ENCODE results near the gene OPRM1.
"Not testable (repeated sequence)": the region's sequence is repeated elsewhere in the genome, so short reads cannot be mapped to it uniquely, and the experiment has no call there.

Gene OPRM1

DNA sequence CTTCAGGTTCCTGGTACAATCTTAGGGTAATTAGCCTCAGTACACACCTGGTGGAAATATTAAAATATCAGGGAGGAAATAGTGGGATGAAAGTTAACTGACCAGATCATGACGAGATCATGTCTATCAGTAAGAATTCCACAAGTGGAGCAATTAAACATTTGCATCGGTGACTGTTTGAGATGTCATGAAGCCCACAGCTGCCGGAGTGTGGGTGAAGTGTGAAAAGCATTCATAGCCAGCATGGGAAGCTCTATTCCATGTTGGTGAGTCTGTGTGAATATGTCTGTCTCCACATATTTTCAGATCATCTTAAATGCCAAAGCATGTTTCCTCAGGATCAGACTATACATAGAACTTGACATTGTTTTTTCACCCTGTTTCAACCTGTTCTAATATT is 174.7 kb downstream of the OPRM1 start:
- DNase-seq = no peak

DNA sequence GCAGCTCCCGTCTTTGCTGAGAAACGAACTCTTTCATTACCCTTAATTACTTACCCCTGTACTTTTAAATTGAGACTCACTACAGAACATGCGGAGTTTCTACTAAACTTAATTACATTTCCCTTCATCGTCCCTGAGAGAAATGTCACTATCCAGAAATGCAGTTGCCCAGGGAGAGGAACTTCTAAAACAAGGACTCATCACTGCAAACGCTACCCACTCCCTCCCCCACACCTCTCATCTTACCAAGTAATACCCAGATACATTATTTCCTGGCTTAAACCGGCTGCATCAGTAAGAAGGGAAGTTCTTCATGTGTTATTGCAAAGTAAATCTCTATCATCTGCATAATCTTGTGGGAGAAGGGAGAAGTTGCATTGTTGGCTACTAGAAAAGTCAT is 179.3 kb downstream of the OPRM1 start:
- no peak for DNase-seq

DNA sequence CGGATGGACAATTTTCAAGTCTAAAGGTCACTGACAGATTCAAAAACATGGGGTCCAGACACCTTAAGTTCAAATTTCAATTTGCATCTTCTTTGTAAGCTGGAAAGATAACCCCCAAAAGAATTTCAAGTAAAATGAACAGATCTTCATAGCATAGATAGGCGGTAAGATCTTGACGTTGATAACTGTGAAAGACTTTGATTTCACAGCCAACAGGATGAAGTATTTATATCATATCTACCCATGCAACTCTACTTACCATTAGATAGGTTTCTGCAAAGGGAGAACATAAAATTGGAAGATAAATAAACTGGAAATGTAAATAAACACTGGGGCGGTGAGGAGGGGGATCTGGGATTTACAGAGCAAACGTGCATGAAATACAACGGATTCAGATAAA is 179.7 kb downstream of the OPRM1 start:
- DNase-seq = no peak

DNA sequence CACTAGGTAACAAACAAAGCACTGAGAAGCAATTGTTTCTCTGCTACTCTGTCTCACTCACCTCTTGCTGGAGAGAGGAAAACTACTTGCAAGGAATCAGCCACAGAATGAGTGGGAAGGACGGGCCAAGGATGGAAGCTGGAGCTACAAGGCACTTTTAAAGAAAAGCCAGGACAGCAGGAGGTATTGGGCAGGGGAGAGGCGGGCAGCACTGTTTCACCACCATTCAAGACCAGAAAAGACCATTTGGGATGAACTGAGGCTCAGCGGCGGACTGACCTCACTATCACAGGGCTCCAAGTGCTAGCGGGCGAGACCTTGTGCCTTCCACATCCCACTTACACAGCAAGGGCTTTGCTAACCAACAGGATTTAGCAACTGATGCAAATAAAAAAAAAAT is 180.2 kb downstream of the OPRM1 start:
- DNase-seq = no peak

DNA sequence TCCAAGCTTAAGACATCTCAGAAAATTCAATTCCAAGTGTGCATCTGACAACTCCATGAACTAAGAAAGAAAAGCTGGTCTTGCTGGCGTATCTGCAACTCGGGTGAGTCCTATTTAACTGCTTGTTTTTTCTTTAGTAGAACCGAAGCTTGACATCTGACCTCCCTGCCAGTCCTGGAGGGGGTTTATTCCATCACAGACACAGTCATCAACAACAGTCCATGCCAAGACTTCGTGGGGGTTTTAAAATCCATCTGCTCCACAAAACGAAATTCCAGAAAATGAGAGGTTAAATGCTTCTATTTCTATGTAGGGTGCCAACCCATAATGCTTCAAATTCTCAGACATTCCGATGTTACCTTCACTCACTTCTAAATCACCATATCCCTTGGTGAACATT is 183.7 kb downstream of the OPRM1 start:
- no peak for DNase-seq

DNA sequence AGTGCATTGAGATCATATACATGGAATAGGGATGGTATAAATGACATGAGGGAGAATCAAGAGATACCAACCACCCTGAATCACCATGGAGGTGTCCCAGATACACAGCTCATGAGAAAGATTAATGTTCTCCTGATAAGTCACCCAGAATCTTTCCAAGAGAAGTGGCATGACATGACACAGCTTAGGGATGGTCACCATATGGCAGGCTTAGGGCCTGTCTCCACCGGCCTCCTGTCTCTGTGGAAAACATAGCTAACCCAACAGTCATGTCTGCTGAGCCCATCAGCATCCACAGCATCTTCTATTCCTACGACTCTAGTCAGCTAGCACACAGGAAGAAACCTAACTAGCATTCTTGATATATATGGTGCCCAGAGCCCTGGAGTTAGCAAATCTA is 184.3 kb downstream of the OPRM1 start:
- no peak for DNase-seq

DNA sequence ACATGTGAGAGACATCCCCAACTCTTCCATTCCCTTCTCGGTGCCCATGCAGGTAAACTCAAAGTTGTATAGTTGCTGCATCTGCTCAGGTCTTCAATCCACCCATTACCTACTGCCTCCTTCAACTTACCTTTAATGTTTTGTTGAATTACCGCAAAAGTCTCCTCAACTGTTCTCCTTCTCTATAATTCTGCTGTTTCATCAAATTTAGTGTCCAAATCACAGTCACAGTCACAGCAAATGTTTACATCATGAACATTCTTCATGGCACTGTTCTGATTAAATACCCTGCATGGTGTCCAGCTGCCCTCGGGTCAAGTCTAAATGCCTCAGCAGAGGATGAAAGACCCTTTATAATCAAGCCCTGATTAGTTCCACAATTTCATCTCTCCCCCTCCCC is 187.4 kb downstream of the OPRM1 start:
- no peak for DNase-seq

DNA sequence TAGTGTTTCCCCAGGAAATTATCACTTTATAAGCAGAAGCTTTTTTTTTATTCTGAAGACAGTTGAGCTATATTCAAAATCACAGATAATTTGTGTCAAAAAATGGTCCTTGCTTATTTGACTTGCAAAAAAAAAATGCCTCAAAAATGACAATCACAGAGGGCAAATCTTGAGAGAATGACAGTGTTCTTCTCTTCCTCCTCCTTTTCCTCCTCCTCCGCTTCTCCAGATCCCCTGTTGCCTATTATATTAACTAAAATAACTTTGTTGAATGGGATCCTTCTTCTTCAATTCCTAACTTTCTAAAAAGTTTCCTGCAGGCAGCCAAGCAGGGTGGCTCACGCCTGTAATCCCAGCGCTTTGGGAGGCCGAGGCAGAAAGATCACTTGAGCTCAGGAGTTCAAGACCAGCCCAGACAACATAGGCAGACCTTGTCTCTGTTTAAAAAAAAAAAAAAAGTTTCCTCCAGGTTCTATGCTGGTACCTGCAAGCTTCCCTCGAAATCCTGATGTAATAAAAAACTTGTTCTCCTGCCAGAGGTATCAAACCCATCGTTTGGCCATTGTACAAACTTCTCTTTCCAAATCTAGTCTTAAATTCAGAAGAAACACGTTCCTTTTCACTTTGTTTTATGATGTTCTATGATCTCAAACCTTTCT is 189.0 kb downstream of the OPRM1 start:
- DNase-seq = no peak

DNA sequence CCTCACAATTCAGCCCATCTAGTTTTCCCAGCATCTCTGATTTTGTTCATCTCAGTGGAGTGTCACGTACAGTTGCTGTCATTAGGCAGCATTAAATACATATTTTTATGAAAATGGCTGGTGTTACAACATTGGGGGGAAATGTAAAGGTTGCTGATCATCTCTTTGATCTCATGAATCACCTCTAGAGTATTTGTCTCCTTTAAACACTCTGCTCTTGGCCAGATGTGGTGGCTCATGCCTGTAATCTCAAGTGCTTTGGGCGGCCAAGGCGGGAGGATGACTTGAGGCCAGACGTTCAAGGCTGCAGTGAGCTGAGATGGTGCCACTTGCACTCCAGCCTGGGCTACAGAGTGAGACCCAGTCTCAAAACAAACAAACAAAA is 189.5 kb downstream of the OPRM1 start:
- no peak for DNase-seq

DNA sequence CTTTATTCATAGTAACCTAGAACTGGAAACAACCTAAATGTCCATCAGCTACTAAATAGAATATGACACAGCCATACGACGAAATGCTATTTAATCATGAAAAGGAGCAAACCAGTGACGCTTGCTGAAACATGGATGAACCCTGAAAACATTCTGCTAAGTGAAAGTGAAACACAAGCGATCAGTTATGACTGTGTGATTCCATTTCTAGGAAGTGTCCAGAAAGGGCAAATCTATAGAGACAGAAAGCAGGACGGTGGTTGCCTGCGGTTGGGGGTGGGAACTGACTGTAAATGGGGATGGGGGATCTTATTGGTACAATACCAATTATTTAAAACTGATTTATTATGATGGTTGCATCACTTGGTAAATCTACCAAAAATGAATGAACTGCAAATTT is 190.7 kb downstream of the OPRM1 start:
- DNase-seq = no peak

DNA sequence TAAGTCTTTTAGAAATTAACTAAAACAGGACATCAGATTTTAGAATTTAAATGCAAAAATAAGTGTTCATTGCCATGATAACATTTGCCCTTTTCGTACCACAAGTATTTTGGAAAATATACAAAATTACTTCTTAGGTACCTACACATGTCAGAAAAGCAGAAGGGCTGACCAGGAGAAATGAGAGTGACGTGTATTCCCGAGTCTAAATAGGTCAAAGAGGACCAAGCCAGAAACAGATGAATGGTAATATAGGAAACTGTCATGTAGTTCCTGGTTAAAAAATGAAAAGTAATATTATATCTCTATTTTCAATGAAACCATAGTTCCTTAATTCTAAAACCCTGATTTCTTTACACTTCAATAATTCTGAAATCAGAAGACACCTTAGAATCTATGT is 191.4 kb downstream of the OPRM1 start:
- DNase-seq = no peak

DNA sequence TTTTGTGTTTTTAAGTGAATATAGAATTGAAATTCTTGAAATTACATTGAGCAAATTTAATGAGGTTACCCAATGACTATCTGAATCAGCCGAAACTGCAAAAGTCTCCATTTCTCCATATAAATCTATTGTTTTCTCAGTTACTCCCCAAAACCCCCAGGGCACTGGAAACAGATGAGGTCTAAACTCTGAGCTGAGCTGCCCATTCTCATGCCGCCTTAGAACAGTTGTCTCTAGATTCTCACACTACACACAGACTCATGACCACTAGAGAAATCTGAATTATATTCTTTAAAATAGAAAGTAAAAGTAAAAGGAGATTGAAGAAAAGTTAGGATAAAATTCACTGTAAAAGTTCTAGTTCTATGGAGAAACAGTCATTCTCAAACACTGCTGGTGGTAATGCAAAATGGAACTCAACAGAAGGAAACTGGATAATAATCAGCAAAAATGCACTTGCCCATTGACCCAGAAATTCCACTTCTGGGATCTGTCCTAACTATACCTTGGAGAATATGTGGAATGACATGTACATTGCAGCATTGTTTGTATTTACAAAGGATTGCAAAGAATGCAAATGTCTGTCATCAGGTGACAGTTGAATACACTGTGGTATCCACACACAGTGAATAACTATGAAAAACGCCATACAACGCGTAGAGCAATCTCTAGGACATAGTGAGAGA is 192.0 kb downstream of the OPRM1 start:
- no peak for DNase-seq

DNA sequence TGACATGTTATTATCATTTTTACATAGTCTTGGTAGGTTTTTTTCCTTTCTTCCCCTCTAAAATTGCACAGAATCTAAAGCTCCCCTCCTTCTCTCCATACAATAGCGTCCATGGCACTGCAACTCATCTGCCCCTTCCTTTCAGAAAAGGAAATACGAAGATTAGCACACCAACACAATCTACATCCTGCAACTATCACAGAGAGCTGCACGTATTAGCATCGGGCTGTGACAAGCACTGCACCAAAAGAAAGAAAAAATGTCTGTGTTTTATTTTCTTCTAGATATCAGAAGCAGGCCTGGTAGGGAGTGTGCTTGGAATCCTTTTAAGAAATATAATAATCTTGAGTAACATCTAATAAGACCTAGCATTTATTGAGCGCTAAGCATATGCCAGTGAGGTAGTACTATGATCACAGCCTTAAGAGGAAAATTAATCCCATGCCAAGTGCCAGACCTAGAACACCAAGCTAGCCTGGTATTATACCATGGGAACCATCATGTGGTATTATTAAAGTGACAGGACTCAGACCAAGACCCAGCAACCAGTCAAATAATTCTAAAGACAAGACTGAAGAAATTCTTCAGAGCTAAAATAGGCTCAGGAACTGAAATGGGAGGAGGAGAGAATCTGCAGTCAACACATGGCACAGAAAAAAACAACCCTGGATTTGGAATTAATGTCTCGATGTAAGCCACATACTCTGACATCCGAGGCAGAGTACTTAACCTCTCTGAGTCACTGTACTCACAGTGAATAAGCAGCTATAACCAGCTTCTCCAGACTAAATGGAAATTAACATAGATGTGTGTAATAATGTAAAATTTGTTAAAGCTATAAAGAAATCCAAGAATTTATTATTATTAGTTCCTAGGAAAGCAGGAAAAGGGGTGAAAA is 193.2 kb downstream of the OPRM1 start:
- no peak for DNase-seq

DNA sequence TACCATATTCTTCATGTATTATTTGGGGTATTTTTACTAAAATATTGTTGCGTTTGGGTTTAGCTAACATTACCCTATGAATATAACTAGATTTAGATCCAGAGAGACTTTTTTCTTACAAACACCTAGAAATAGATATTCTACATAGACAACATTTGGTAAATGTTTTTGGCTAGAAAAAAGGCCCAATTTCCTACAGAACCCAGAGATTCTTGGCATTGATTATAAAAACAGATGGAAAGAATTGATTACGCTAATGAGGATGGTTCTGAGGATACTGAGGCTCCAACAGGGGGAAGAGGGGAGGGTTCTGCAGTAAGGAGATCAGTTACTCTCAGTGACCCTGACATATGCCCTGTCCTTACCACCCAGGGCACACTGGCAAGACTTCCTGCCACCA is 194.3 kb downstream of the OPRM1 start:
- no peak for DNase-seq

DNA sequence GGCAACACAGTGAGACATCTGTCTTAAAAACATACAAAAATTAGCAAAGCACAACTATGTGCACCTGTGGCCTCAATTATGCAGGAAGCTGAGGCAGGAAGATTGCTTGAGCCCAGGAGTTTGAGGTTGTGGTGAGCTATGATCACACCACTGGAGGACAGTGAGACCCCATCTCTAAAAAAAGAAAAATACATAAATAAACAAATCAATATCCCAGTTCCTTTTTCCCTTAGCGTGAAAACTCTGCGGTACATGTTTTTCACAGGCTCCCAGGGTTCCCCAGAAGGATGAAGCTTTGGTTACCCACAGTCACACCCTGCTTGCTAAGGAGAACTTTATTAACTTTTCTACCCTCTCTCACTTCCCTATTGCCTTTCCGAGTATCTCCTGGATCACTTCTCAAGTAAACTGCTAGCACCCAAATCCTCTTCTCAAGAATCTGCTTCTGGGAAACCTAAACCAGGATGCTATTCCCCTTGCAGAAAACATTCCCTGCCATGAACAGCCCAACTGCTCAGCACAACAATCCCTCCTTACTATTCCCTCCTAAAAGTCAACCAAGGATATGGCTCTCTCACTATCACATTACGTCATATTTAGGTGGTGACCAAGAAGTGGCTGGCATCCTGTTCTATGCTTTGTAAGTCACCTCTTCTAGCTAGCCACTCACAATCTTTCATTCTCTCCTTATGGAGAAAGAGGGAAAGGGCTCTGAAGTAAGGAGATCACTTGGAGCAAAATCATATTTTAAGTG is 195.2 kb downstream of the OPRM1 start:
- DNase-seq = no peak

DNA sequence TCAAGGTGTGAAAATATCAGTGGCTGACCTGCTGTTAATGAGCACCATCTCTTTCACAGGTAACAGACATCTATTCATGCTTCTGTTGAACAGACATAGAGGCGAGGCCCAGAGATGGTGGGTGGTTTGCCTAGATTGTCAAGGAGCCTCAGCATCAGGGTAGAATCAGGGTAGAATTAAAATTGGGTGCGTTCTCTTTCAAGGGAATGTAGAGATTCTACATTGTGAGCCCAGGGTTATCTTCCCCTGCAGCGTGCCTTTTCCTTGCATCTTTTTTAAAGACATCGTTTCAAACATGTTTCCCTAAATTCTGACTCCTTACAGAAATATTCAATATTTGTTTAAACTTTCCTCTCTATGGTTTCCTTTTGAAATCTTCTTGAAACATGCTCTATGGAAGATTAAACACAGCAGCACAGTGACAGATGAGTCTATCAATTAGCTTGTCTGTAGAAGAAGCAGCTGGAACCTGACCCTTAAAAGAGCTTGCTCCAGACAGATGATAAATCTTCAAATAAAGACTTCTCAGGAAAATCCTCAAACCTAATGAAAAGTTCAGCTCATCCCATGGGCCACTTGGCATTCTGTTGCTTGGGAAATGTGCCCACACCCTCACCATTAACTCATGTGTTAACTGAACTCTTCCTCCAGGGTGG is 197.7 kb downstream of the OPRM1 start:
- no peak for DNase-seq

DNA sequence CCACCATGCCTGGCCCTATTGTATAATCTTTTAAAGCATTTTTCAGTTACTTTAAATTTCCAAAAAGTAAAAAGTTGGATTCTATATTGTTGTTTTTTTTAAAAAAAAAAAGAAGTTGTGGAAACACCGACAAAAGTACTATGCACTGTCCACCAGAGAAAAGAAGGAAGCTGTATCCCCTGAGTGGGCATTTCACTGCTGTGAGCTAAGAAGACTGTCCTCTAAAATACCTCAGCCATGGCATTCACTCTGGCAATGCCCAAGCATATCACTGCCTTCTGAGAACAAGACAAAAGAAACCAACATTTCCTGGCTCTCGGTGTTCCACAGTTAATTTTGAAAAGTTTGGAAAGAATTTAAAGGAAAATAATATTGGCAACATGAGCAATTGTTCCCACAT is 199.8 kb downstream of the OPRM1 start:
- no peak for DNase-seq

DNA sequence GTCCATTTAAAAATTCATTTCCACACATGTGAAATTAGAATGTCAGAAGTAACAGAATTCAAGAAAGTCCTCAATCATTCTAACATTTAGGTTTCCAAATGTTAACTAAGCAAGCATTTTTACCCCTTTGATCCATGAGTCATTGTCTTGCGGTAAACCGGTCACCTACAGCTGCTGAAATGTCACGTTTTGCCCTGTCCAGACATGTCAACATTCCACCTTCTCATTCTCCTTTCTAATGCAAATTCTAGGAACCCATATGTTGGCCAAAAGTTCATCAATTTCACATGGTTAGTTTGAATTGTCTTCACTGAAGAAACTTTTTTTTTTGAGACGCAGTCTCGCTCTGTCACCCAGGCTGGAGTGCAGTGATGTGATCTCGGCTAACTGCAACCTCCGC is 200.4 kb downstream of the OPRM1 start:
- DNase-seq = no peak

DNA sequence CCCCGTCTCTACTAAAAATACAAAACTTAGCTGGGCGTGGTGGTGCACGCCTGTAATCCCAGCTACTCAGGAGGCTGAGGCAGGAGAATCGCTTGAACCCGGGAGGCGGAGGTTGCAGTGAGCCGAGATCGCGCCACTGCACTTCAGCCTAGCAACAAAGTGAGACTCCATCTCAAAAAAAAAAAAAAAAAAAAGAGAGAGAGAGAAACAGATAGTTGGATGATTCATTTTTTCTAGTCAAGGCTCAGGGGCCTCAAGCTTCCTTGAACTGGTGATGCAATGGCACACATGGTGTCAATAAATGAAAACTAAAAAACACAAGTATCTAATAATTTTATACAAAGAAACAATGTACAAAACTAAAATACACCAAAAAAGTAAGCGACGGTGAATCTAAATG is 202.0 kb downstream of the OPRM1 start:
- not testable (repeated sequence) for DNase-seq

DNA sequence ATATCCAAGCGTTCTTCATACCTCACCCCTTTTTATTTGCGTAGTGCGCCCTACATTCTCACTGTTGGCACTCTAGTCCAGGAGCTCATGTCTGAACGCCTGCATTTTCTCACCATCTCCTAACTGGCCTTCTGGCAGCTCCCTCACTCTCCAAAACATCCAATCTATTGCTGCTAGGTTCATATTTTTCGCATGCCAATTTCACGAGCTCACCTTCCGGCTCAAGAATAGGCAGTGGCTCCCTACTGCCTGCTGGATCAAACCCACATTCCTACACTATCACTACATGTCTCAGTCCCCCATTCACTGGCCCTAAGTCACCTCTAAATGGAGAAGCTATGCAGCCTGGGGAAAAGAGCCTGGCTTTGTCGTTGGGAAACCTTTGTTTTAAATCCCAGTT is 202.5 kb downstream of the OPRM1 start:
- DNase-seq = no peak

DNA sequence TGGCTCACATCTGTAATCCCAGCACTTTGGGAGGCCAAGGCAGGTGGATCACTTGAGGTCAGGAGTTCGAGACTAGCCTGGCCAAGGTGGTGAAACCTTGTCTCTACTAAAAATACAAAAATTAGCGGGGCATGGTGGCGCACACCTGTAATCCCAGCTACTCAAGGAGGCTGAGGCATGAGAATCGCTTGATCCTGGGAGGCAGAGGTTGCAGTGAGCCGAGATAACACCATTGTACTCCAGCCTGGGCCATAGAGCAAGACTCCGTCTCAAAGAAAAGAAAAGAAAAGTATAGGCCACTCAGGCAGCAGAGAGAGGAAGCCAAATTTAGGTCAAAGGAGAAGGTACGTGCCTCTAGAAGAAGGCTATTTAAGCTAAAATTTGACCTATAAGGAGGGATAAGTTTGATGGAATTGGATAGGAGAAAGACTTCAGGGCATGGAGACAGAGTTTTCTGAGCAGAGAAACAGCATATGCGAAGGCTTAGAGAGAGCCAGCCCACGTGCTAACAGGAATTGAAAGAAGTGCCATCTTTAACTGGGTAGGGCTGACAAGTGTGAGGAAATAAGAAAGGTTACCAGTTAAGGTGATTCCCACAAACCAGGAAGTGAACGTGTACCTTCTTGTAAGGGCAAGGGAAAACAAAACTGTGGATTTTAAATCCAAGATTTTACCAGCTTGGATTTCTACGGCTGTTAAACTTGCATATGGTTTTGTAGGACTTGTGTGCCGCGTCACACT is 203.7 kb downstream of the OPRM1 start:
- DNase-seq = no peak
